NOMO-1 treated with dmso at 0.1 percent for 144 hours (cell line): ENCODE results near the gene TECPR2.
A peak's percentile ranks its signal among the peaks of the same experiment; 100 is the strongest.

Experiments
- DNase-seq: peaks from one replicate; lab custom pipeline; 2025; ENCODE audit not compliant: unreplicated experiment; lab: John Stamatoyannopoulos, UW

The TECPR2 gene

GRCh38 chr14:102424923-102425322 lies 62.2 kb downstream of the TECPR2 start:
- DNase-seq = no peak

GRCh38 chr14:102426796-102427195 lies 64.1 kb downstream of the TECPR2 start:
- DNase-seq = no peak

GRCh38 chr14:102427642-102428041 lies 64.9 kb downstream of the TECPR2 start:
- no peak for DNase-seq

GRCh38 chr14:102430212-102430908 lies 67.6 kb downstream of the TECPR2 start:
- no peak for DNase-seq

- no peak for DNase-seq
These were observed 69.0 kb downstream of the TECPR2 start for GRCh38 chr14:102431751-102432150.

- no peak for DNase-seq
These were observed 72.0 kb downstream of the TECPR2 start for GRCh38 chr14:102434647-102435175.

GRCh38 chr14:102437997-102438915 lies 75.5 kb downstream of the TECPR2 start:
- peak; percentile 20 for DNase-seq

GRCh38 chr14:102439556-102439955 lies 76.8 kb downstream of the TECPR2 start:
- DNase-seq = no peak

- DNase-seq = no peak
These were observed 77.7 kb downstream of the TECPR2 start for GRCh38 chr14:102440392-102440791.

GRCh38 chr14:102442241-102443211 lies 79.8 kb downstream of the TECPR2 start:
- no peak for DNase-seq

GRCh38 chr14:102445066-102445465 lies 82.3 kb downstream of the TECPR2 start:
- no peak for DNase-seq

GRCh38 chr14:102445641-102446040 lies 82.9 kb downstream of the TECPR2 start:
- DNase-seq = no peak

- no peak for DNase-seq
These were observed 87.7 kb downstream of the TECPR2 start for GRCh38 chr14:102450206-102451063.

GRCh38 chr14:102451064-102451352 lies 88.3 kb downstream of the TECPR2 start:
- no peak for DNase-seq

GRCh38 chr14:102452302-102452701 lies 89.6 kb downstream of the TECPR2 start:
- no peak for DNase-seq

- no peak for DNase-seq
These were observed 92.0 kb downstream of the TECPR2 start for GRCh38 chr14:102454711-102455110.

- DNase-seq = no peak
These were observed 94.8 kb downstream of the TECPR2 start for GRCh38 chr14:102457509-102457908.

- DNase-seq = no peak
These were observed 99.0 kb downstream of the TECPR2 start for GRCh38 chr14:102461490-102462338.

- DNase-seq = no peak
These were observed 99.7 kb downstream of the TECPR2 start for GRCh38 chr14:102462391-102462790.
